CD4-positive, alpha-beta T cell treated with Interleukin-4 for 1 hour (primary cell): ENCODE data around the gene ELAVL3.
"Not testable (repeated sequence)": the region's sequence is repeated elsewhere in the genome, so short reads cannot be mapped to it uniquely, and the experiment has no call there.

Source experiments
- DNase-seq, 2 donors: peaks; one replicate each; pipeline ENCODE4 v3.0.0-alpha.2; 2020 to 2022

Gene ELAVL3

GRCh38 chr19:11458236-11458900, 22.5 kb downstream of the ELAVL3 start:
- DNase-seq = no peak

DNA sequence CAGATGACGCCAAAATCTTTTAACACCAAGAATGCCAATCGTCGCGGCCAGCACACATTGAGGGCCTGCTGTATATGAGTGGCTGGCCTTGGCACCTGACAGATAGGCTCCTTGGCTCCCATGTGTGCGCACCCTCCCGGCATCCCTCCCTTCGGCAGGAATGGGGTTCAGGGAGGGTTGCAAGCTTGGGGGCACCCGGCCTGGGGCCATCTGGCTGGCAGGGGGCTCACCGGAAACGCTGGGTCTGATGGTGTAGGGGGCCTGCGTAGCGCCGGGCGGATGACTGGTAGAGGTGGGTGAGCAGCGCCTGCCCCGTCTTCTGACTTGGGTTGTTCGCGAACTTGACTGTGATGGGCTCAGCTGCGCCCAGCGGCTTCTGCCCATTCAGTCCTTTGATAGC, 23.0 kb downstream of the ELAVL3 start:
- DNase-seq = no peak

GRCh38 chr19:11457115-11457514, 23.7 kb downstream of the ELAVL3 start:
- DNase-seq = no peak

- DNase-seq = no peak
These were observed 24.2 kb downstream of the ELAVL3 start for GRCh38 chr19:11456659-11457058.

DNA sequence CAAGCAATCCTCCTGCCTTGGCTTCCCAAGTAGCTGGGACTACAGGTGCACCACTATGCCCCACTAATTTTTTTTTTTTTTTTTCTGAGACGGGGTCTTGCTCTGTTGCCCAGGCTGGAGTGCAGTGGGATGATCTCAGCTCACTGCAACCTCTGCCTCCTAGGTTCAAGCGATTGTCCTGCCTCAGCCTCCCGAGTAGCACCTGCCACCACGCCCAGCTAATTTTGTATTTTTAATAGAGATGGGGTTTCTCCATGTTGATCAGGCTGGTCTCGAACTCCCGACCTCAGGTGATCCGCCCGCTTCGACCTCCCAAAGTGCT, 25.7 kb downstream of the ELAVL3 start:
- not testable (repeated sequence) for DNase-seq

DNA sequence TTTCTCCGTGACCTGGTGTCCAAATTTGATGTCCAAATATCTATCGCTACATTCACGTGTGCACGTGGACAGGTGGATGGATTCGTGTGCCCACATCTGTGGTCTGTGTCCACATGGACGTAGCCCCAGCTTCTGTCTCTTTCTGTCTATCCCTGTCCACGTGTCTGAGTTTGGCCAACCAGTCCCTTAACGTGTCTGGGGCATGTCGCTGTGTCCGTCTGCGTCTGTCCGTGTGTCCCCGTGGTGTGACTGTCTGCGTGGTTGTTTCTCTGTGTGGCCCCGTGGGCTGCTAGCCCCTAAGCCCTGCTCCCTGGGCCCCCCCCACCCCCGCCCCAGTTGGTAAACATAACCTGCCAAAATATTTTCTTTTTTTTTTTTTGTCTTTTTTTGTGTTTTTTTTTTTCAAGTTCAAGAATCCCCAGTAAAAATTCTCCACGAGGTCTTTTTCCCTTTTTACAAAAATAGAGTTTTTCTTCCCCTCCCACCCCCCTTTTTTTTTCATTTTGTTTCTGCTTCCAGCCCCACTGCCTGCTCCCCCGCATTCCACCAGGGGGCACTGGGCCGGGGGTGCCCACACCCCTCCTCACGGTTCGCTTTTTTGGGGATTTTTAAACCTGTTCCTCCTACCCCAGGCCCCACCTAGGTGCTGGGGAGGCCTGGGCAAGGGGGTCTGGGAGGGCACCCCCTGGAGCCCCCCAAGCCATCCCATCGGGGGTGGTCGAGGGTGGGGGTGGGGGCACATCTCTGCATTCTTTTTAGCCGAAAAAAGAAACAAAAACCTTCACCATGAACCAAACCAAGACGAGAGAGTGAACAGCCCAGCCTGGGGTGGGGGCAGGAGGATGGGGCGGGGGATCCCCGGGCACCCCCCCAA, 27.1 kb downstream of the ELAVL3 start:
- DNase-seq = no peak

DNA sequence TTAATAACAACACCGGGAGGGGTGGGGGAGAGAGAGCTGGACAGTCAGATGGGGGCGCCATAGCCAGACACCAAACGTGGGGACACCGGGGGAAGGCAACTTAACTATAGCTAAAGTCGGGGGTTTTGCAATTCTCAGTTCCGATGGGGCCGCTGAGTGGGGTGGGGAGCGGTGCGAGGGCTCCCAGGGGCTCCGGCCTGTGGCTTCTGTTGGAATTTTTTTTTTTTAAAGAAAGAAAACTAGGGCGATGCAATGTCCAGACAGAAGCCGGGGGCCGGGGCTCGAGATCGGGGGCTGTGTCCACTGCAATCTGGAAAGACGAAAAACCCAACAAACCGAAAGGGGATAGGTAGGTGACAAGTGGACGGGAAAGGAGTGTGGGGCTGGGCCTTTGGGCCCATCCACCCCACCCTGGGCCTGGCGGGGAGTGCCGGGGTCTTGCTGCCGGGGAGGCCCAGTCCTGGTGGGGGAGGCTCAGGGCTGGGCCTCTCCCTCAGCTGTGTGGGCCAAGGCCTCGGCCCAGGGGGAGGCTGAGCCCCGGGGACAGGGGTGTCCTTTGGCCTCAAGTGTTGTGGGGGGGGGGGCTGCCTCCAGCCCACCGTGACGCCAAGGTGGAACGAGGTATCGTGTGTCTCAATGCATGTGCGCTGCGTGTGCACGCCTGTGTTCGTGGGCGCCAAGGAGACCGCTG, 28.1 kb downstream of the ELAVL3 start:
- no peak for DNase-seq

GRCh38 chr19:11451871-11452619, 28.8 kb downstream of the ELAVL3 start:
- no peak for DNase-seq

DNA sequence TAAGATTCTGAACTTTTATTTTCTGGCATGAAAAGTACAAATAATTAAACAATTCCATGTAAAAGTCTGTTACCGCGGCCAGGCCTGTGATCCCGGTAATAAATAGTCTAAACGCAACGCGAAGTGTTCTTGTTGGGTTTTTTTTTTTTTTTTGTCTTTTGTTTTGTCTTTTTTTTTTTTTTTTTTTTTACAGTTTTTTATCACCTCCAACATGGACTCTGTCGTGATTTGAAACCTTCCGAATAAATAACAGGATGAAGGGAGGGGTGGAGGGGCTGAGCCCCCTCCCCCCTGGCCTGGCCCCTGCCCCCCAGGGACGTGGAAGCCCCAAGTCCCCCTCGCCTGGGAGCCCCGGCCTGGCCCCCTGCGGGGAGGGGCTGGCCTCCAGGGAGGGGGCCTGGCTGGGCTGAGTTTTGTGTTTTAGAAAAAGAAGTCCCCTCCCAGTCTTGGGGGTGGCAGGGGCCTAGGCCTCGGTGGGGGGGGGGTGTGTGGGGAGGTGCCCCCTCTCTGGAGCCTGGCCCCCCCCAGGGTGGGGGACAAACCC, 29.4 kb downstream of the ELAVL3 start:
- no peak for DNase-seq

DNA sequence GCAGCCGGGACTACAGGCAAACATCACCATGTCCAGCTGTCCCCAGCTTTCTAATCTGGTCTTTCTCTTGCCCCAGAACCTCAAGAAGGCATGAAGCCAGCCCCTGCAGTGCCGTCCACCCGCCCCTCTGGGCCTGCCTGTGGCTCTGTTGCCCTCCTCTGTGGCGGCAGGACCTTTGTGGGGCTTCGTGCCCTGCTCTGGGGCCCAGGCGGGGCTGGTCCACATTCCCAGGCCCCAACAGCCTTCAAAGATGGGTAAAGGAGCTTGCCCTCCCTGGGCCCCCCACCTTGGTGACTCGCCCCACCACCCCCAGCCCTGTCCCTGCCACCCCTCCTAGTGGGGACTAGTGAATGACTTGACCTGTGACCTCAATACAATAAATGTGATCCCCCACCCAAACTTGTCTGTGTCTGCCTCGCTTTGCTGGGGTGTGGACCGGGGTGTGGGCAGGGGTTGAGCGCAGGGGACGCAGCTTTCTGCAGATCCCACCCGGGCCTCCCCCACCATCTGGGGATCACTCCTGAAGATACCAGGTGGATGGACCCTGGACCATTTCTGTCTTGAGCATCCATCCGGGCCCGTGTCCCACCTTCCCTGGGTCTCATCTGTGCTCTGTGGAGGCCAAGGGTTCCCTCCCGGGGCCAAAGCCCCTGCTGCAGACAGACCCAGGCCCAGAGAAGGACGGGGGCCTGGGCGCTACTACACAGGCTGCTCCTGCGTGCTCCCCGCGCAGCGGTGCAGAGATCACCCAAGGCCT, 30.1 kb downstream of the ELAVL3 start:
- DNase-seq = no peak

GRCh38 chr19:11448923-11449554, 31.8 kb downstream of the ELAVL3 start:
- no peak for DNase-seq

GRCh38 chr19:11448410-11448809, 32.4 kb downstream of the ELAVL3 start:
- no peak for DNase-seq

GRCh38 chr19:11447347-11448262, 33.2 kb downstream of the ELAVL3 start:
- no peak for DNase-seq

DNA sequence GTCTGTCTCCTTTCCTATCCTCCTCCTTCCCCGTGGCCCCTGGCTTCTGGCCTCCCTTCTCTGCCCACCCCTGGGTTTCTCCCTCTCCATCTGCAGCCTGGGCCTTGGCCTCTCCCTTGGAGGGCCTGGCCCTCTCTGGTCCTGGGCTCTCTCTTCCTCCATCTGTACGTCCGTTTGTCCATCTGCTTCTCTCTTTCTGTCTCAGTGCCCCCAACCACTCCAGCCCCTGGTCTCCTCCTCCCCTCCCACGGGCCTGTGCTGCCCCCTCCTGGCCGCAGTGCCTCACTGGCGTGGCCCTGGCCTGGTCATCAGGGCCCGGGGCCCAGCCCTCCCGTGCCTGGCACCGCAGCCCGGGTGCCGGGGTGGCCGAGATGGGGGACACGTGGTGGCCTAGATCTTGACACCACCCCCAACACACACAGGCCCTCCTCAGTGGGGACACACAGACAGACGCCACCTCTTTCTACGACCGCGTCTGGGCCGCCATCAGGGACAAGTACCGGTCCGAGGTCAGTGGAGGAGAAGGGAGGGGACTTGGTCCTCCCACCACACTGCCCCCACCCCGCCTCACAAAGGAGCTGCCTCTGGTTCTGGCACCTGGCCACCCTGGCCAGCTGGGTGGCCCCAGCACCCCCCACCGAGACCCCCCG, 34.1 kb downstream of the ELAVL3 start:
- DNase-seq = peak; percentile 34 to 36

DNA sequence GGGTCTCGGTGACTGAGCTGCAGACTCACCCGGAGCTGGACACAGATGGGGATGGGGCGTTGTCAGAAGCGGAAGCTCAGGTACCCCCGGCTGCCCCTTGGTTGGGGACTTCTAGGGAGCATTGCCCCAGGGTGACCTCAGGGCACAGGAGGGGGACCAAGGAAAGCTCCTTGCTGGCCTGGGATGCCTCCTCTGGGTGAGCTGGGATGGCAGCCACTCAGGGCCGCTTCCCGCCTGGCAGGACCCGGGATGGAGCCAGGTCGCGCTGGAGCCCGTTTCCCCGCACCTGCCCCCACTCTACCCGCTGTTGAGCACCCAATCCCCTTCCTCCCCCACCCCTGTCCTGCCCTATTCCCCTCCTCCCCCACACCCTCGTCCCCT, 34.6 kb downstream of the ELAVL3 start:
- no peak for DNase-seq

GRCh38 chr19:11445141-11445540, 35.7 kb downstream of the ELAVL3 start:
- no peak for DNase-seq

GRCh38 chr19:11444059-11444458, 36.8 kb downstream of the ELAVL3 start:
- no peak for DNase-seq

- peak in 1 of 2 donors; percentile 74 for DNase-seq
These were observed 42.9 kb downstream of the ELAVL3 start for GRCh38 chr19:11437955-11438354.

GRCh38 chr19:11435833-11436313, 45.0 kb downstream of the ELAVL3 start:
- no peak for DNase-seq
